ENCODE results near the gene MFRP.

The MFRP gene

GRCh38 chr11:119315131-119316015, 31.1 kb downstream of the MFRP start (continued):
- TF ChIP-seq ZNF837 (tag by site-specific recombination; IDR thresholded peaks at IDR 0.05) (no peak), ZSCAN18 (tag by site-specific recombination; IDR thresholded peaks at IDR 0.05) (no peak), ZNF488 (tag by site-specific recombination; IDR thresholded peaks at IDR 0.05) (no peak), ZNF521 (tag by site-specific recombination; IDR thresholded peaks at IDR 0.05) (no peak), FEZF1 (tag by site-specific recombination; IDR thresholded peaks at IDR 0.05) (no peak), ZNF626 (tag by site-specific recombination; IDR thresholded peaks at IDR 0.05) (no peak), ZNF311 (tag by site-specific recombination; IDR thresholded peaks at IDR 0.05; ENCODE audit: borderline replicate concordance) (no peak), ZNF549 (tag by site-specific recombination; IDR thresholded peaks at IDR 0.05) (no peak), ZNF239 (tag by site-specific recombination; IDR thresholded peaks at IDR 0.05) (no peak), ZNF791 (tag by site-specific recombination; IDR thresholded peaks at IDR 0.05) (no peak), ZNF514 (tag by site-specific recombination; IDR thresholded peaks at IDR 0.05) (no peak), ZNF366 (tag by site-specific recombination; conservative IDR thresholded peaks at IDR 0.05) (no peak), PATZ1 (tag by site-specific recombination; IDR thresholded peaks at IDR 0.05) (0 out of 2 replicates have a peak, but pooled peaks have one; percentile 14), ZNF792 (tag by site-specific recombination; IDR thresholded peaks at IDR 0.05) (no peak), PRDM10 (tag by site-specific recombination; IDR thresholded peaks at IDR 0.05) (no peak), ZNF639 (tag by site-specific recombination; IDR thresholded peaks at IDR 0.05) (no peak), ZNF785 (tag by site-specific recombination; IDR thresholded peaks at IDR 0.05) (no peak), ZNF341 (tag by site-specific recombination; IDR thresholded peaks at IDR 0.05; ENCODE audit: low read depth) (peak; percentile 37; the same call in 1 of the 2 replicates), ZIC2 (tag by site-specific recombination; IDR thresholded peaks at IDR 0.05) (0 out of 2 replicates have a peak, but pooled peaks have one; percentile 17), ZNF112 (tag by site-specific recombination; IDR thresholded peaks at IDR 0.05) (no peak), REST (tag by site-specific recombination; IDR thresholded peaks at IDR 0.05) (no peak), ZBTB8A (tag by site-specific recombination; IDR thresholded peaks at IDR 0.05) (no peak), GLI4 (tag by site-specific recombination; IDR thresholded peaks at IDR 0.05) (no peak), ZNF274 (IDR thresholded peaks at IDR 0.05; ENCODE audit: low read length) (no peak), ZNF274 (tag by site-specific recombination; IDR thresholded peaks at IDR 0.05; ENCODE audit: borderline replicate concordance) (no peak), ZNF354C (tag by site-specific recombination; IDR thresholded peaks at IDR 0.05; ENCODE audit: borderline replicate concordance, low read depth) (no peak)

Measured in HEK293 (cell line).